Spleen (tissue), 7 donors: ENCODE measurements around the gene ASAP2.

ENCODE experiments used
- POLR2A ChIP-seq, 3 donors: fragments of 450-650 bp; IDR thresholded peaks; one replicate each; pipeline ENCODE4 v1.5.1; 2017; ENCODE audit warnings: antibody characterized with exemption in 3 of 3, mild to moderate bottlenecking in 1 of 3
- TF ChIP-seq, protein P1 (sequence below), 11 experiments: fragments of 200-600 bp in 7 of 11; fragments of 450-650 bp in 4 of 11; sonication (generic) in 4 of 11; IDR thresholded peaks in 8 of 11; conservative IDR thresholded peaks in 3 of 11; 1 replicate in 7 of 11; 2 replicates in 4 of 11; pipeline versions ENCODE4 v1.4.0 to v1.8.0; 2016 to 2021; ENCODE audit warnings: antibody characterized with exemption in 11 of 11, inconsistent platforms in 4 of 11, mild to moderate bottlenecking in 1 of 11
- donor health status: DM: no; HTN: no; CAD: no; lungs with moderate emphysema.
- donor health status: DM: no; HTN: no; CAD: no.
- donor health status: DM: no; HTN: no; CAD: no.

DNA sequence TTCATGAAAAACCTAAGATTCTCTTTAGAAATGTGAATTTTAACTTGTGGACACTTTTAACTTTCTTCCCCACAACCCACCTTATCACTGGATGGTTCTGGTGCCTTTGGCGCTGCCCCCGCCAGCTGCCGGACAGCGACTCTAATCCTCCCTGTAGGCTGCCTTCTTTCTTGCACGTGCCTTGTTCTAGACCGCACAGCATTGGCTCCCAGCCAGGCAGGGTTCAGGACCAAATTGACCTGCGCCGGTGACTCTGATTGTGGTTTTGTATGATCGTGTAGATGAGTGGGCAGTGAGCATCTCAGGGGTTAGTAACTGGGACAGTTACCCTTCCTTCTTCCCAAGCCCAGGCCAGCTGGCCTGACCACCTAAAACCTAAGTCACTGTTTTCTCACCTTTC lies 106.8 kb downstream of the ASAP2 start:
- TF ChIP-seq, protein P1, sequence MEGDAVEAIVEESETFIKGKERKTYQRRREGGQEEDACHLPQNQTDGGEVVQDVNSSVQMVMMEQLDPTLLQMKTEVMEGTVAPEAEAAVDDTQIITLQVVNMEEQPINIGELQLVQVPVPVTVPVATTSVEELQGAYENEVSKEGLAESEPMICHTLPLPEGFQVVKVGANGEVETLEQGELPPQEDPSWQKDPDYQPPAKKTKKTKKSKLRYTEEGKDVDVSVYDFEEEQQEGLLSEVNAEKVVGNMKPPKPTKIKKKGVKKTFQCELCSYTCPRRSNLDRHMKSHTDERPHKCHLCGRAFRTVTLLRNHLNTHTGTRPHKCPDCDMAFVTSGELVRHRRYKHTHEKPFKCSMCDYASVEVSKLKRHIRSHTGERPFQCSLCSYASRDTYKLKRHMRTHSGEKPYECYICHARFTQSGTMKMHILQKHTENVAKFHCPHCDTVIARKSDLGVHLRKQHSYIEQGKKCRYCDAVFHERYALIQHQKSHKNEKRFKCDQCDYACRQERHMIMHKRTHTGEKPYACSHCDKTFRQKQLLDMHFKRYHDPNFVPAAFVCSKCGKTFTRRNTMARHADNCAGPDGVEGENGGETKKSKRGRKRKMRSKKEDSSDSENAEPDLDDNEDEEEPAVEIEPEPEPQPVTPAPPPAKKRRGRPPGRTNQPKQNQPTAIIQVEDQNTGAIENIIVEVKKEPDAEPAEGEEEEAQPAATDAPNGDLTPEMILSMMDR (IDR thresholded peaks at IDR 0.05 in 8 of 11, conservative IDR thresholded peaks at IDR 0.05 in 3 of 11) = no peak
- no peak for TF ChIP-seq POLR2A (IDR thresholded peaks at IDR 0.05)
